VCaP (cell line): Measurements from ENCODE around the gene MSMP.

Experiments
- H3K27ac ChIP-seq: fragments of 450-650 bp; 2 replicates; pipeline ENCODE4 v1.5.1; 2017
- TF ChIP-seq, protein P1 (sequence below): fragments of 450-650 bp; conservative IDR thresholded peaks from 2 replicates; pipeline ENCODE4 v1.5.1; 2017; ENCODE audit warnings: mild to moderate bottlenecking, moderate library complexity

The MSMP gene

DNA sequence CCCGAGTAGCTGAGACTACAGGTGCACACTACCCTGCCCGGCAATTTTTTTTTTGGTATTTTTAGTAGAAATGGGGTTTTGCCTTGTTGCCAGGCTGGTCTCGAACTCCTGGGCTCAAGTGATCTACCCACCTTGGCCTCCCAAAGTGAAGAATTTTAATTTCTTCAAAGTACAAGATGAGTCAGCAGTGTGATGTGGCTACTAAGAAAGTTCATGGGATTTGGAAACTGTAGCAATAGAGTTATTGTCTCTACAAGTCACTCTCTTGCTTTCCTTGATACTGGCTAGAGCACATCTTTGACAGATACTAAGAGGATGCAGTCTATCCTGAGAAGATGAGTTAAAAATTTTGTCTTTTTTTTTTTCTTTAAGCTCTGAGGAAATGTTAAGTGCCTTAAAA, 20.0 kb downstream of the MSMP start:
- peak overlapping the region; percentile 96 for H3K27ac ChIP-seq

DNA sequence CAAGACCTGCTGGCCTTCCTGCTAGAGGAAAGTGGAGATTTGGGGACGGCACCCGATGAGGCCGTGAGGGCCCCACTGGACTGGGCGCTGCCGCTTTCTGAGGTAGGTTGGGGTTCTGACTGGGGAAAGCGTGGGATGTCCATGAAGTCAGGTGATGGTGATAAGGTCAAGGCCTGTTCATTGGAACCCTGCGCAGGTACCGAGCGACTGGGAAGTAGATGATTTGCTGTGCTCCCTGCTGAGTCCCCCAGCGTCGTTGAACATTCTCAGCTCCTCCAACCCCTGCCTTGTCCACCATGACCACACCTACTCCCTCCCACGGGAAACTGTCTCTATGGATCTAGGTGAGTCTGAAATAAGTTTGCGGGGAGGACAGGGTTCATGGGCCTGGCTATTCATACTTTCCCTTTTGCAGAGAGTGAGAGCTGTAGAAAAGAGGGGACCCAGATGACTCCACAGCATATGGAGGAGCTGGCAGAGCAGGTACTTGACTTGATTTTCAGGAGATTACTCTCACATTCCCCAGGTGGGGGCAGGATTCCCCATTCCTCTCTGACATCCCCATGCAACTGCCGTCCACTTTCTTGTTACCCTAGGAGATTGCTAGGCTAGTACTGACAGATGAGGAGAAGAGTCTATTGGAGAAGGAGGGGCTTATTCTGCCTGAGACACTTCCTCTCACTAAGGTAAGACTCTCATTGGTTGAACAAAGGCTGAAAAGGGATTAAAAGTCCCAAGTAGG, 21.1 kb downstream of the MSMP start:
- TF ChIP-seq, protein P1, sequence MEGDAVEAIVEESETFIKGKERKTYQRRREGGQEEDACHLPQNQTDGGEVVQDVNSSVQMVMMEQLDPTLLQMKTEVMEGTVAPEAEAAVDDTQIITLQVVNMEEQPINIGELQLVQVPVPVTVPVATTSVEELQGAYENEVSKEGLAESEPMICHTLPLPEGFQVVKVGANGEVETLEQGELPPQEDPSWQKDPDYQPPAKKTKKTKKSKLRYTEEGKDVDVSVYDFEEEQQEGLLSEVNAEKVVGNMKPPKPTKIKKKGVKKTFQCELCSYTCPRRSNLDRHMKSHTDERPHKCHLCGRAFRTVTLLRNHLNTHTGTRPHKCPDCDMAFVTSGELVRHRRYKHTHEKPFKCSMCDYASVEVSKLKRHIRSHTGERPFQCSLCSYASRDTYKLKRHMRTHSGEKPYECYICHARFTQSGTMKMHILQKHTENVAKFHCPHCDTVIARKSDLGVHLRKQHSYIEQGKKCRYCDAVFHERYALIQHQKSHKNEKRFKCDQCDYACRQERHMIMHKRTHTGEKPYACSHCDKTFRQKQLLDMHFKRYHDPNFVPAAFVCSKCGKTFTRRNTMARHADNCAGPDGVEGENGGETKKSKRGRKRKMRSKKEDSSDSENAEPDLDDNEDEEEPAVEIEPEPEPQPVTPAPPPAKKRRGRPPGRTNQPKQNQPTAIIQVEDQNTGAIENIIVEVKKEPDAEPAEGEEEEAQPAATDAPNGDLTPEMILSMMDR = peak; percentile 48
- peak overlapping the region; percentile 96 for H3K27ac ChIP-seq

More for the DNA sequence above, 20.0 kb downstream of the MSMP start:
- TF ChIP-seq, protein P1 = no peak

DNA sequence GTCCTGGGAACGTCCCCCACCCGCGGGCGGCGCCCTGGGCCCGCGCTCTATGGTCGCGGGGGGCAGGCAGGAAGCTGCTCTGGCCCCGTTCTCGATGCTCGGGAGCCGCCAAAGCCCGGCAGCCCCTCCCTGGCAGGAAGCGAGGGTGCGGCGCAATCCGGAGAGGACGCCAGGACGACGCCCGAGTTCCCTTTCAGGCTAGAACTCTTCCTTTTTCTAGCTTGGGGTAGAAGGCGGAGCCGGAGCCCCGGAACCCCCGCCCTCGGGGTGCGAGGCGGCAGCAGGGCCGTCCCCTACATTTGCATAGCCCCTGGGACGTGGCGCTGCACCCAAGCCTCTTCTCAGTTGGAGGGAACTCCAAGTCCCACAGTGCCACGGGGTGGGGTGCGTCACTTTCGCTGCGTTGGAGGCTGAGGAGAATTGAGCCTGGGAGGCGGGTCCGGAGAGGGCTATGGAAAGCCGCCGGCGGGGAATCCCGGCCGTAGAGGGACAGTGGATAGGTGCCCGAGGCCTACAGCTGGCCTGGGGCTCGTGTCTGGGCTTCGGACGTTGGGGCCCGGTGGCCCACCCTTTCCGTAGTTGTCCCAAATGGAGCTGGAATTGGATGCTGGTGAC, 21.8 kb downstream of the MSMP start, which contains the start of the genes CREB3 and TLN1:
Gene CREB3, plus strand, starts transcription at position 482 of the 615 bp plus-strand sequence. Its CDS starts 107 bp downstream, at position 589.
Gene TLN1, minus strand, starts transcription at position 11 of the 615 bp plus-strand sequence. CDS start 6,501 bp downstream, outside the sequence.
- H3K27ac ChIP-seq = peak within 1 kb of the TSS; percentile 96
- TF ChIP-seq, protein P1 = peak; percentile 51

DNA sequence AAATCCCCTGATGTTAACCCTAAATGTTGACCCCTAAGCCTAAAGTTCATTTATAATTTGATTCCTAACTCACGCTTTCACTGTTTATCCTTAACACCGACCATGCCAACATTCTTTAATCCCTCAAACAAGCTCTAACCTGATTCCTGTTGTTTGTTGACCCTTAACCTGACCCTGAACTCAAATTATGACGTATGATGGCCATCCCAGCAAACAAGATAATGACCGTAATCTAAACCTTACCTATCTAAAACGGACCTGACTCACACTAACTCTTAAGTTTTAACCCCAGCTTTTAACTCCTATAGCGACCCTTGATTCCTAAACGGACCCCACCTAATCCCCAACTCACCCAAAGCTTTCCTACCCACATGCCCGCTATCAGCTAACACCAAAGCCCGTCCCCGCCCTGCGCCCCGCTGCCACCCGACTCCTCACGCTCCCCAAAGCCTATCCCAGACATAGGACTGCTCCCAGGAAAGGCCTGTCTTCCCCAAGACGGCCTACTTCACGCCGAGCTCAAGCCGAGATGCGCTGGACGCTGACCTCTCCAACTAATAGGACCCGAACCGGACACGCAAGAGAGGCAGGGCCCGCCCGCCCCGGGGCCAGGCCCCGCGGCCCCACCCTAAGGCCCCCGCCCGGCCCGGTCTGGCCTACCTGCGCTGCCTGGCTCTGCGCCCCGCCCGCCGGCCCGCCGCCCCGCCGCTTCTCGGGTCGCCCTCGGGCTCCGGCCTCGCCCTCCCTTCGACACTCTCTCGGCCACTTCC, 22.5 kb downstream of the MSMP start:
- TF ChIP-seq, protein P1 = no peak
- peak overlapping the region; percentile 96 for H3K27ac ChIP-seq

DNA sequence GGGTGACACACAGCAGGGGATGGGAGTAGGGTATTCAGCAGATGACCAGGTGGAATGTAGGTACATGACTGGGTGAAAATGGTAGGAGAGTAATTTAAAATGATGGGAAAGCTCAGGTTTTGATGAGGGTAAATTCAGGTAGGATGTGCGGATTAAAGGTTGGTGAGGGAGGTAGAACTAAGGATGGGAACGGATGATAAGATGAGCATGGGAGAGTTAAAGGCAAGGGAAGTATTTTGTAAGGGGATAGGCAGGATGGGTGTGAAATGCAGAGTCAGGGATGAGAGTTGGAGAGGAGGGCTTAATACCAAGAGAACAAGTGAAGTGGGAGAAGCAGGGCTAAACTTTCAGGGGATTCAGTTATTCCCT, 23.6 kb downstream of the MSMP start:
- peak overlapping the region; percentile 96; the same call in 1 of the 2 replicates for H3K27ac ChIP-seq
- TF ChIP-seq, protein P1 = no peak

DNA sequence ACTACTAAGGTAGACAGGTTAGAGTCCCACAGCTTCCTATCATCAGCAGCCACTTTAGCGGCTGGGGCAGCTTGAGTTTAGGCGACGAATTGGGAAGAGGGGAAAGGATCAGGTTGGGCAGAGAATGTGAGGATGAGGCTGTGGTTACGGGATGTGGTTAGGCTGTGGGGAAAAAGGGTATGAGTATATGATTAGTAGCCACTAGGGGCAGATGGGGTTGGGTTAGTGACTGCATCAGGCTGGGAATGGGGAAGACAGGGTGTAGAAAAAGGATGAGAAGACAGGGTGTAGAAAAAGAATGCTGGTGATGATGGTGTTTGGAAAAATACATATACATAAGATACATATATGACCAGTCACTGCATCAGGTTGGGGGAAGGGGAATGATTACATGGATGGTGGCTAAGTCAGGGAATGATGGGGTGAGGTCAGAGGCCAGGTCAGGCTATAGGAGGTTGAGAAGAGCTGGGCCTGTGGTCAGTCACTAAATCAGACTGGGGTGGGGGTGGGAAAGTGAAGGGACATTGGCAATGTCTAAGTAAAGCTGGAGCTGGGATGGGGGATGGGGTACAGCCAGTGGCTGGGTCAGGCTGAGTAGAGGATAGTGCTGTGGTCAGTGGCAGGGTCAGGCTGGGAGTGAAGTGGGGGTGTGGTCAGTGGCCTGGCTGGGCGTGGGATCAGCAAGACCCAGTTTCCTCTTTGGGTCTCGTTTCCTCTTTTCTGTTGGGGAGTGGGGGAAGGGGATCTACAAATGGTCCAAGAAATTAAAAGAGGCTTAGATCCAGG, 24.2 kb downstream of the MSMP start:
- no peak overlapping the region; the same call in 1 of the 2 replicates for H3K27ac ChIP-seq
- TF ChIP-seq, protein P1 = peak; percentile 73
